ENCODE data around the gene ARHGAP12.

GRCh38 chr10:31761156-31761555 lies 167.5 kb downstream of the ARHGAP12 start:
- no peak for TF ChIP-seq CTCF (conservative IDR thresholded peaks at IDR 0.05; ENCODE audit: low read length)
- TF ChIP-seq EZH2phosphoT487 (IDR thresholded peaks at IDR 0.05; ENCODE audit: borderline replicate concordance), result no peak

All from Loucy (cell line).